HEK293T (cell line): ENCODE data around the gene SPRYD3.

Source experiments
- ARNT ChIP-seq: fragments of 450-650 bp; IDR thresholded peaks from 2 replicates; pipeline ENCODE4 v1.6.1; 2017; ENCODE audit warnings: mild to moderate bottlenecking
- BHLHE40 ChIP-seq: fragments of 450-650 bp; IDR thresholded peaks from 2 replicates; pipeline ENCODE4 v1.6.1; 2016; ENCODE audit warnings: mild to moderate bottlenecking, moderate library complexity, borderline replicate concordance
- CTBP1 ChIP-seq: fragments of 450-650 bp; IDR thresholded peaks from 2 replicates; pipeline ENCODE4 v1.6.1; 2016; ENCODE audit warnings: borderline replicate concordance
- ELF4 ChIP-seq: fragments of 450-650 bp; IDR thresholded peaks from 2 replicates; pipeline ENCODE4 v1.6.1; 2017; ENCODE audit warnings: antibody characterized with exemption
- FOXA1 ChIP-seq: fragments of 450-650 bp; IDR thresholded peaks from 2 replicates; pipeline ENCODE4 v1.6.1; 2016; ENCODE audit warnings: mild to moderate bottlenecking
- FOXK2 ChIP-seq: fragments of 450-650 bp; IDR thresholded peaks from 2 replicates; pipeline ENCODE4 v1.6.1; 2016; ENCODE audit warnings: mild to moderate bottlenecking
- FOXM1 ChIP-seq: fragments of 450-650 bp; IDR thresholded peaks from 2 replicates; pipeline ENCODE4 v1.6.1; 2017; ENCODE audit warnings: mild to moderate bottlenecking, borderline replicate concordance
- HDGF ChIP-seq: fragments of 450-650 bp; IDR thresholded peaks from 2 replicates; pipeline ENCODE4 v1.6.1; 2017; ENCODE audit warnings: antibody characterized with exemption, borderline replicate concordance
- L3MBTL2 ChIP-seq: fragments of 450-650 bp; conservative IDR thresholded peaks from 2 replicates; pipeline ENCODE4 v1.6.1; 2016; ENCODE audit warnings: mild to moderate bottlenecking
- NFRKB ChIP-seq: fragments of 450-650 bp; IDR thresholded peaks from 2 replicates; pipeline ENCODE4 v1.6.1; 2016; ENCODE audit warnings: mild to moderate bottlenecking, moderate library complexity
- SP1 ChIP-seq: fragments of 450-650 bp; IDR thresholded peaks from 2 replicates; pipeline ENCODE4 v1.6.1; 2017
- SUZ12 ChIP-seq: fragments of 450-650 bp; IDR thresholded peaks from 2 replicates; pipeline ENCODE4 v1.6.1; 2016; ENCODE audit warnings: mild to moderate bottlenecking
- TARDBP ChIP-seq: fragments of 450-650 bp; IDR thresholded peaks from 2 replicates; pipeline ENCODE4 v1.6.1; 2016
- ZNF384 ChIP-seq: fragments of 450-650 bp; IDR thresholded peaks from 2 replicates; pipeline ENCODE4 v1.6.1; 2016

GRCh38 chr12:53074283-53074998 lies 4.7 kb downstream of the SPRYD3 start:
- no peak for TF ChIP-seq CTBP1
- TF ChIP-seq FOXA1, result no peak
- TF ChIP-seq ZNF384, result no peak
- no peak for TF ChIP-seq ELF4
- no peak for TF ChIP-seq ARNT
- no peak for TF ChIP-seq FOXK2
- no peak for TF ChIP-seq TARDBP
- no peak for TF ChIP-seq HDGF
- TF ChIP-seq SP1, result no peak
- no peak for TF ChIP-seq FOXM1
- TF ChIP-seq BHLHE40, result no peak
- TF ChIP-seq SUZ12, result no peak
- TF ChIP-seq NFRKB, result no peak
- no peak for TF ChIP-seq L3MBTL2
